WTC11 (cell line): ENCODE results near the gene NEURL3. TPM values are rescaled to one million over a fixed set of nuclear protein-coding genes. Genes with fewer than 3 reads are reported as not detected.

Experiments
- ATAC-seq: fragments of 200-7000 bp; cut with Tn5 transposase; 2 replicates; pipeline ENCODE4 v1.10.0; 2021; ENCODE audit warnings: mild to moderate bottlenecking, moderate library complexity
- CTCF ChIA-PET: fragments of 300-600 bp; sonication (Branson Sonifier 250); formaldehyde crosslinking; loops from one replicate; lab custom pipeline; 2021; ENCODE audit warnings: antibody characterized with exemption; lab: Charles Lee
- POLR2A ChIA-PET: fragments of 350-600 bp; sonication (Branson Sonifier 250); formaldehyde crosslinking; loops from one replicate; lab custom pipeline; 2021; ENCODE audit warnings: antibody characterized with exemption; lab: Charles Lee
- DNase-seq: peaks from one replicate; pipeline ENCODE4 v3.0.0; 2021; ENCODE audit warnings: low spot score
- H3K27ac Mint-ChIP-seq: 2 replicates; pipeline ENCODE4 v1.8.0; 2021; ENCODE audit warnings: mixed read lengths
- H3K27me3 Mint-ChIP-seq: 2 replicates; pipeline ENCODE4 v1.8.0; 2021; ENCODE audit warnings: low read depth, mild to moderate bottlenecking, moderate library complexity, mixed read lengths
- H3K36me3 Mint-ChIP-seq: 2 replicates; pipeline ENCODE4 v1.8.0; 2021; ENCODE audit warnings: mixed read lengths
- H3K4me1 Mint-ChIP-seq: 2 replicates; pipeline ENCODE4 v1.8.0; 2022; ENCODE audit warnings: mixed read lengths
- H3K4me3 Mint-ChIP-seq: 2 replicates; pipeline ENCODE4 v1.8.0; 2021; ENCODE audit warnings: mild to moderate bottlenecking, moderate library complexity, mixed read lengths
- H3K9me3 Mint-ChIP-seq: 2 replicates; pipeline ENCODE4 v1.8.0; 2021; ENCODE audit warnings: mixed read lengths
- CTCF ChIP-seq: fragments of 200-600 bp; IDR thresholded peaks from 2 replicates; pipeline ENCODE4 v1.8.0; 2022; ENCODE audit warnings: antibody characterized with exemption
- ELF4 ChIP-seq: sonication (generic); formaldehyde crosslinking; IDR thresholded peaks from 2 replicates; pipeline ENCODE4 v1.8.1; 2022; ENCODE audit warnings: low read depth, mild to moderate bottlenecking, moderate library complexity, missing genetic modification reagents
- ESRRA ChIP-seq: sonication (generic); formaldehyde crosslinking; IDR thresholded peaks from 2 replicates; pipeline ENCODE4 v1.8.1; 2022; ENCODE audit warnings: mild to moderate bottlenecking, missing genetic modification reagents, borderline replicate concordance
- HMGA2 ChIP-seq: fragments of 250-450 bp; sonication (Bioruptor Pico); IDR thresholded peaks from 2 replicates; pipeline ENCODE4 v1.4.0; 2021; ENCODE audit warnings: mild to moderate bottlenecking, moderate library complexity
- OVOL2 ChIP-seq: fragments of 250-450 bp; sonication (Bioruptor Pico); IDR thresholded peaks from 2 replicates; pipeline ENCODE4 v1.9.0; 2021; ENCODE audit warnings: mild to moderate bottlenecking, borderline replicate concordance
- RELA ChIP-seq: sonication (generic); formaldehyde crosslinking; IDR thresholded peaks from 2 replicates; pipeline ENCODE4 v1.8.1; 2022; ENCODE audit warnings: missing genetic modification reagents, mild to moderate bottlenecking, borderline replicate concordance
- SOX15 ChIP-seq: fragments of 250-450 bp; sonication (Bioruptor Pico); IDR thresholded peaks from 2 replicates; pipeline ENCODE4 v1.9.0; 2021; ENCODE audit warnings: mild to moderate bottlenecking
- SP1 ChIP-seq: sonication (generic); formaldehyde crosslinking; conservative IDR thresholded peaks from 2 replicates; pipeline ENCODE4 v1.8.1; 2022; ENCODE audit warnings: missing genetic modification reagents
- ZBTB43 ChIP-seq: sonication (generic); formaldehyde crosslinking; IDR thresholded peaks from 2 replicates; pipeline ENCODE4 v1.8.1; 2023; ENCODE audit warnings: mild to moderate bottlenecking, missing genetic modification reagents
- ZNF138 ChIP-seq: sonication (generic); formaldehyde crosslinking; conservative IDR thresholded peaks from 2 replicates; pipeline ENCODE4 v1.8.1; 2022; ENCODE audit warnings: mild to moderate bottlenecking, moderate library complexity, missing genetic modification reagents
- ZNF263 ChIP-seq: sonication (generic); formaldehyde crosslinking; IDR thresholded peaks from 2 replicates; pipeline ENCODE4 v1.8.1; 2022; ENCODE audit warnings: low read depth, mild to moderate bottlenecking, moderate library complexity, missing genetic modification reagents
- ZNF317 ChIP-seq: sonication (generic); formaldehyde crosslinking; IDR thresholded peaks from 2 replicates; pipeline ENCODE4 v1.8.1; 2023; ENCODE audit warnings: low read depth, mild to moderate bottlenecking, moderate library complexity, missing genetic modification reagents, borderline replicate concordance
- ZNF416 ChIP-seq: fragments of 250-450 bp; sonication (Bioruptor Pico); IDR thresholded peaks from 2 replicates; pipeline ENCODE4 v1.9.0; 2021; ENCODE audit warnings: mild to moderate bottlenecking, inconsistent platforms
- ZNF425 ChIP-seq: fragments of 250-450 bp; sonication (Bioruptor Pico); conservative IDR thresholded peaks from 2 replicates; pipeline ENCODE4 v1.9.0; 2021; ENCODE audit warnings: mild to moderate bottlenecking
- ZNF512 ChIP-seq: sonication (generic); formaldehyde crosslinking; IDR thresholded peaks from 2 replicates; pipeline ENCODE4 v1.8.1; 2022; ENCODE audit warnings: missing genetic modification reagents, borderline replicate concordance
- total RNA-seq: library from RNA; stranded (reverse); gene quantifications from 3 replicates; pipeline ENCODE4 v1.2.3, GENCODE V29; 2021
- TF ChIP-seq, protein P1 (sequence below): sonication (generic); formaldehyde crosslinking; IDR thresholded peaks from 2 replicates; pipeline ENCODE4 v1.8.1; 2022; ENCODE audit warnings: mild to moderate bottlenecking, missing genetic modification reagents, moderate library complexity, borderline replicate concordance
- TF ChIP-seq, protein P2 (sequence below): sonication (generic); formaldehyde crosslinking; IDR thresholded peaks from 2 replicates; pipeline ENCODE4 v1.8.1; 2023; ENCODE audit warnings: mild to moderate bottlenecking, missing genetic modification reagents
- TF ChIP-seq, protein P3 (sequence below): sonication (generic); formaldehyde crosslinking; IDR thresholded peaks from 2 replicates; pipeline ENCODE4 v1.8.1; 2022; ENCODE audit warnings: mild to moderate bottlenecking, moderate library complexity, missing genetic modification reagents
- TF ChIP-seq, protein P4 (sequence below): sonication (generic); formaldehyde crosslinking; IDR thresholded peaks from 2 replicates; pipeline ENCODE4 v1.8.1; 2023; ENCODE audit warnings: mild to moderate bottlenecking, missing genetic modification reagents, moderate library complexity
- TF ChIP-seq, protein P5 (sequence below): fragments of 250-450 bp; sonication (Bioruptor Pico); IDR thresholded peaks from 2 replicates; pipeline ENCODE4 v1.9.0; 2021; ENCODE audit warnings: moderate library complexity, mild to moderate bottlenecking, inconsistent platforms, borderline replicate concordance
- TF ChIP-seq, protein P6 (sequence below): fragments of 250-450 bp; sonication (Bioruptor Pico); IDR thresholded peaks from 2 replicates; pipeline ENCODE4 v1.9.0; 2021; ENCODE audit warnings: mild to moderate bottlenecking

The NEURL3 gene
- total RNA-seq, 1 experiment from 2014 or later, result not detected

GRCh38 chr2:96471772-96472171, 33.4 kb downstream of the NEURL3 start:
- TF ChIP-seq OVOL2 (CRISPR knock-in tag) (no peak), RELA (CRISPR knock-in tag) (no peak), ZNF512 (CRISPR knock-in tag) (no peak), ZBTB43 (CRISPR knock-in tag) (no peak), ZNF317 (CRISPR knock-in tag) (no peak), SOX15 (CRISPR knock-in tag) (no peak), ZNF263 (CRISPR knock-in tag) (no peak), ZNF416 (CRISPR knock-in tag) (no peak), ELF4 (CRISPR knock-in tag) (no peak)
- TF ChIP-seq, protein P1, sequence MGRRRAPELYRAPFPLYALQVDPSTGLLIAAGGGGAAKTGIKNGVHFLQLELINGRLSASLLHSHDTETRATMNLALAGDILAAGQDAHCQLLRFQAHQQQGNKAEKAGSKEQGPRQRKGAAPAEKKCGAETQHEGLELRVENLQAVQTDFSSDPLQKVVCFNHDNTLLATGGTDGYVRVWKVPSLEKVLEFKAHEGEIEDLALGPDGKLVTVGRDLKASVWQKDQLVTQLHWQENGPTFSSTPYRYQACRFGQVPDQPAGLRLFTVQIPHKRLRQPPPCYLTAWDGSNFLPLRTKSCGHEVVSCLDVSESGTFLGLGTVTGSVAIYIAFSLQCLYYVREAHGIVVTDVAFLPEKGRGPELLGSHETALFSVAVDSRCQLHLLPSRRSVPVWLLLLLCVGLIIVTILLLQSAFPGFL (CRISPR knock-in tag), result no peak
- TF ChIP-seq, all 79 proteins: peak for 0
- Mint-ChIP-seq H3K9me3 (no peaks in the 10 kb centered on the region), H3K36me3 (no peaks in the 10 kb centered on the region), H3K4me3 (no peak overlapping the region), H3K4me1 (peaks cover 5% of the 10 kb centered on the region), H3K27ac (no peak overlapping the region), H3K27me3 (no peaks in the 10 kb centered on the region)
- ChIA-PET POLR2A (no interaction called here), CTCF (interaction anchor here (0.9 to 2.4 kb wide), 2 partner anchors 38 to 63 kb away, joined by 3 to 10 read pairs; no protein-coding TSS in a partner anchor)
- DNase-seq (no peak), ATAC-seq (no peak)

- DNase-seq, result peak; percentile 91
- Mint-ChIP-seq H3K27ac (no peak overlapping the region), H3K27me3 (no peaks in the 10 kb centered on the region), H3K9me3 (0 out of 2 replicates have a peak, but pooled peaks cover under 1% of the 10 kb centered on the region), H3K36me3 (no peaks in the 10 kb centered on the region), H3K4me1 (peaks cover 5% of the 10 kb centered on the region), H3K4me3 (peak overlapping the region; percentile 41; the same call in 1 of the 2 replicates)
- ChIA-PET POLR2A (no interaction called here), CTCF (no interaction called here)
- peak; percentile 99 for ATAC-seq
- TF ChIP-seq CTCF, result peak; percentile 60
- no peak for TF ChIP-seq ZNF425
- TF ChIP-seq, protein P2, sequence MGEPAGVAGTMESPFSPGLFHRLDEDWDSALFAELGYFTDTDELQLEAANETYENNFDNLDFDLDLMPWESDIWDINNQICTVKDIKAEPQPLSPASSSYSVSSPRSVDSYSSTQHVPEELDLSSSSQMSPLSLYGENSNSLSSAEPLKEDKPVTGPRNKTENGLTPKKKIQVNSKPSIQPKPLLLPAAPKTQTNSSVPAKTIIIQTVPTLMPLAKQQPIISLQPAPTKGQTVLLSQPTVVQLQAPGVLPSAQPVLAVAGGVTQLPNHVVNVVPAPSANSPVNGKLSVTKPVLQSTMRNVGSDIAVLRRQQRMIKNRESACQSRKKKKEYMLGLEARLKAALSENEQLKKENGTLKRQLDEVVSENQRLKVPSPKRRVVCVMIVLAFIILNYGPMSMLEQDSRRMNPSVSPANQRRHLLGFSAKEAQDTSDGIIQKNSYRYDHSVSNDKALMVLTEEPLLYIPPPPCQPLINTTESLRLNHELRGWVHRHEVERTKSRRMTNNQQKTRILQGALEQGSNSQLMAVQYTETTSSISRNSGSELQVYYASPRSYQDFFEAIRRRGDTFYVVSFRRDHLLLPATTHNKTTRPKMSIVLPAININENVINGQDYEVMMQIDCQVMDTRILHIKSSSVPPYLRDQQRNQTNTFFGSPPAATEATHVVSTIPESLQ (CRISPR knock-in tag), result no peak
- TF ChIP-seq ZNF138 (CRISPR knock-in tag), result no peak
- TF ChIP-seq, protein P3, sequence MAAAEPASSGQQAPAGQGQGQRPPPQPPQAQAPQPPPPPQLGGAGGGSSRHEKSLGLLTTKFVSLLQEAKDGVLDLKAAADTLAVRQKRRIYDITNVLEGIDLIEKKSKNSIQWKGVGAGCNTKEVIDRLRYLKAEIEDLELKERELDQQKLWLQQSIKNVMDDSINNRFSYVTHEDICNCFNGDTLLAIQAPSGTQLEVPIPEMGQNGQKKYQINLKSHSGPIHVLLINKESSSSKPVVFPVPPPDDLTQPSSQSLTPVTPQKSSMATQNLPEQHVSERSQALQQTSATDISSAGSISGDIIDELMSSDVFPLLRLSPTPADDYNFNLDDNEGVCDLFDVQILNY (CRISPR knock-in tag), result 0 out of 2 replicates have a peak, but pooled peaks have one; percentile 32
- TF ChIP-seq, protein P4, sequence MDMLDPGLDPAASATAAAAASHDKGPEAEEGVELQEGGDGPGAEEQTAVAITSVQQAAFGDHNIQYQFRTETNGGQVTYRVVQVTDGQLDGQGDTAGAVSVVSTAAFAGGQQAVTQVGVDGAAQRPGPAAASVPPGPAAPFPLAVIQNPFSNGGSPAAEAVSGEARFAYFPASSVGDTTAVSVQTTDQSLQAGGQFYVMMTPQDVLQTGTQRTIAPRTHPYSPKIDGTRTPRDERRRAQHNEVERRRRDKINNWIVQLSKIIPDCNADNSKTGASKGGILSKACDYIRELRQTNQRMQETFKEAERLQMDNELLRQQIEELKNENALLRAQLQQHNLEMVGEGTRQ (CRISPR knock-in tag), result 0 out of 2 replicates have a peak, but pooled peaks have one; percentile 14
- TF ChIP-seq SP1 (CRISPR knock-in tag), result peak; percentile 61
- TF ChIP-seq, protein P5, sequence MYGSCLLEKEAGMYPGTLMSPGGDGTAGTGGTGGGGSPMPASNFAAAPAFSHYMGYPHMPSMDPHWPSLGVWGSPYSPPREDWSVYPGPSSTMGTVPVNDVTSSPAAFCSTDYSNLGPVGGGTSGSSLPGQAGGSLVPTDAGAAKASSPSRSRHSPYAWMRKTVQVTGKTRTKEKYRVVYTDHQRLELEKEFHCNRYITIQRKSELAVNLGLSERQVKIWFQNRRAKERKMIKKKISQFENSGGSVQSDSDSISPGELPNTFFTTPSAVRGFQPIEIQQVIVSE, result no peak
- TF ChIP-seq, protein P6, sequence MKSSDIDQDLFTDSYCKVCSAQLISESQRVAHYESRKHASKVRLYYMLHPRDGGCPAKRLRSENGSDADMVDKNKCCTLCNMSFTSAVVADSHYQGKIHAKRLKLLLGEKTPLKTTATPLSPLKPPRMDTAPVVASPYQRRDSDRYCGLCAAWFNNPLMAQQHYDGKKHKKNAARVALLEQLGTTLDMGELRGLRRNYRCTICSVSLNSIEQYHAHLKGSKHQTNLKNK, result no peak
- 0 out of 2 replicates have a peak, but pooled peaks have one; percentile 11 for TF ChIP-seq ZNF416 (CRISPR knock-in tag)
- no peak for TF ChIP-seq HMGA2 (CRISPR knock-in tag)
- no peak for TF ChIP-seq ESRRA (CRISPR knock-in tag)
These were observed 34.5 kb downstream of the NEURL3 start for GRCh38 chr2:96470636-96471035.
